GM10847 (cell line): ENCODE measurements around the gene DNPH1.

ENCODE experiments used
- POLR2A ChIP-seq: IDR thresholded peaks from 2 replicates; pipeline ENCODE4 v1.6.1; 2011; ENCODE audit not compliant: insufficient read length; ENCODE audit errors: extremely low read depth

The DNPH1 gene

GRCh38 chr6:43256670-43257366 is 27.5 kb upstream of the DNPH1 start:
- TF ChIP-seq POLR2A: no peak

GRCh38 chr6:43255408-43256054 is 26.2 kb upstream of the DNPH1 start:
- TF ChIP-seq POLR2A: no peak

- TF ChIP-seq POLR2A: no peak
These were observed 25.6 kb upstream of the DNPH1 start for GRCh38 chr6:43254846-43255245.

- no peak for TF ChIP-seq POLR2A
These were observed 25.0 kb upstream of the DNPH1 start for GRCh38 chr6:43254138-43254817.

- TF ChIP-seq POLR2A: no peak
These were observed 24.1 kb upstream of the DNPH1 start for GRCh38 chr6:43253401-43253800.

GRCh38 chr6:43250992-43251373 is 21.7 kb upstream of the DNPH1 start:
- no peak for TF ChIP-seq POLR2A

GRCh38 chr6:43248791-43249190 is 19.5 kb upstream of the DNPH1 start:
- no peak for TF ChIP-seq POLR2A

- no peak for TF ChIP-seq POLR2A
These were observed 18.8 kb upstream of the DNPH1 start for GRCh38 chr6:43248101-43248500.

- TF ChIP-seq POLR2A: no peak
These were observed 18.1 kb upstream of the DNPH1 start for GRCh38 chr6:43247114-43247999.

GRCh38 chr6:43246301-43247113 is 17.2 kb upstream of the DNPH1 start:
- no peak for TF ChIP-seq POLR2A

- no peak for TF ChIP-seq POLR2A
These were observed 14.5 kb upstream of the DNPH1 start for GRCh38 chr6:43243664-43244321.

GRCh38 chr6:43242908-43243663 is 13.8 kb upstream of the DNPH1 start, which contains the start of gene TTBK1:
Gene TTBK1, plus strand, starts transcription at chr6:43243481. Its CDS starts 3,180 bp downstream, at chr6:43246661.
- no peak for TF ChIP-seq POLR2A

GRCh38 chr6:43241446-43241845 is 12.2 kb upstream of the DNPH1 start:
- no peak for TF ChIP-seq POLR2A
